Right atrium auricular region (tissue), 2 donors: Measurements from ENCODE around the gene PTGR3. TPM values are rescaled to one million over a fixed set of nuclear protein-coding genes. Genes with fewer than 3 reads are reported as not detected.

Source experiments
- DNase-seq: peaks from one replicate; pipeline ENCODE4 v3.0.0-alpha.2; 2019; ENCODE audit warnings: low spot score
- H3K27ac ChIP-seq, 2 donors: fragments of 200-600 bp; sonication (generic); 1 replicate in 1 of 2; 2 replicates in 1 of 2; pipeline ENCODE4 v1.5.1; 2016 to 2019
- H3K27me3 ChIP-seq, 2 donors: fragments of 200-600 bp; sonication (generic); one replicate each; pipeline versions ENCODE4 v1.5.1 to v1.6.0; 2017 to 2019
- H3K36me3 ChIP-seq: fragments of 200-600 bp; sonication (generic); one replicate; pipeline ENCODE4 v1.5.1; 2016
- H3K4me1 ChIP-seq, 2 donors: fragments of 200-600 bp; sonication (generic); one replicate each; pipeline versions ENCODE4 v1.5.1 to v1.6.0; 2017 to 2019
- H3K4me3 ChIP-seq, 2 donors: fragments of 200-600 bp; sonication (generic); 1 replicate in 1 of 2; 2 replicates in 1 of 2; pipeline ENCODE4 v1.5.1; 2017 to 2019; ENCODE audit warnings: mild to moderate bottlenecking in 1 of 2, moderate library complexity in 1 of 2
- H3K9me3 ChIP-seq, 2 donors: fragments of 200-600 bp; sonication (generic); one replicate each; pipeline ENCODE4 v1.5.1; 2019
- CTCF ChIP-seq, 2 donors: fragments of 200-600 bp; sonication (generic); IDR thresholded peaks; one replicate each; pipeline ENCODE4 v1.5.1; 2019; ENCODE audit warnings: antibody characterized with exemption in 2 of 2
- total RNA-seq, 2 donors: library from RNA; depleted of rRNA; stranded (reverse); fragments of >200 nt; gene quantifications; one replicate each; pipeline ENCODE4 v1.1.0, GENCODE V29; 2016

Gene PTGR3
- total RNA-seq, result 10 to 100 TPM; 16.7 to 33.9 TPM

GRCh38 chr18:75209129-75209950 lies at the start of gene PTGR3:
Gene PTGR3, minus strand, starts transcription at chr18:75209139. Its CDS starts 81 bp downstream, at chr18:75209058.
- Histone ChIP-seq H3K27ac (peak within 1 kb of the TSS; percentile 94 to 98), H3K9me3 (no peaks in the 10 kb centered on the region), H3K4me3 (peak within 1 kb of the TSS; percentile 73 to 87), H3K36me3 (no peaks in the 10 kb centered on the region), H3K4me1 (peaks cover 0 to 61% of the 10 kb centered on the region in 2 donors), H3K27me3 (no peaks in the 10 kb centered on the region)
- no peak for TF ChIP-seq CTCF (IDR thresholded peaks at IDR 0.05)
- DNase-seq, result peak; percentile 87

GRCh38 chr18:75257605-75258004 lies 48.7 kb upstream of the PTGR3 start:
- H3K36me3 ChIP-seq, result no peaks in the 10 kb centered on the region
- no peak for TF ChIP-seq CTCF (IDR thresholded peaks at IDR 0.05)
- H3K4me3 ChIP-seq, result no peak overlapping the region
- peaks cover 0 to 43% of the 10 kb centered on the region in 2 donors for H3K4me1 ChIP-seq
- no peak for DNase-seq
- H3K9me3 ChIP-seq, result no peaks in the 10 kb centered on the region
- no peak overlapping the region for H3K27ac ChIP-seq
- no peaks in the 10 kb centered on the region for H3K27me3 ChIP-seq

GRCh38 chr18:75256376-75256775 lies 47.4 kb upstream of the PTGR3 start:
- TF ChIP-seq CTCF (IDR thresholded peaks at IDR 0.05), result no peak
- Histone ChIP-seq H3K27ac (no peak overlapping the region), H3K4me3 (no peak overlapping the region), H3K36me3 (no peaks in the 10 kb centered on the region), H3K4me1 (peaks cover 0 to 51% of the 10 kb centered on the region in 2 donors), H3K9me3 (no peaks in the 10 kb centered on the region), H3K27me3 (no peaks in the 10 kb centered on the region)
- DNase-seq, result no peak

GRCh38 chr18:75255094-75255493 lies 46.2 kb upstream of the PTGR3 start:
- no peak for TF ChIP-seq CTCF (IDR thresholded peaks at IDR 0.05)
- H3K36me3 ChIP-seq, result no peaks in the 10 kb centered on the region
- peaks cover 0 to 60% of the 10 kb centered on the region in 2 donors for H3K4me1 ChIP-seq
- no peaks in the 10 kb centered on the region for H3K9me3 ChIP-seq
- no peak for DNase-seq
- no peak overlapping the region for H3K4me3 ChIP-seq
- no peak overlapping the region for H3K27ac ChIP-seq
- H3K27me3 ChIP-seq, result no peaks in the 10 kb centered on the region

- Histone ChIP-seq H3K27me3 (no peaks in the 10 kb centered on the region), H3K9me3 (no peaks in the 10 kb centered on the region), H3K4me1 (peaks cover 0 to 67% of the 10 kb centered on the region in 2 donors), H3K4me3 (no peak overlapping the region), H3K27ac (peak overlapping the region; percentile 22 to 32), H3K36me3 (no peaks in the 10 kb centered on the region)
- no peak for DNase-seq
- no peak for TF ChIP-seq CTCF (IDR thresholded peaks at IDR 0.05)
These were observed 44.8 kb upstream of the PTGR3 start for GRCh38 chr18:75253784-75254183.
